MM.1S (cell line): ENCODE results near the gene MAPK4.

ENCODE experiments used
- CTCF ChIP-seq: fragments of 300-600 bp; sonication (generic); IDR thresholded peaks from 2 replicates; pipeline ENCODE4 v1.5.1; 2016; ENCODE audit warnings: antibody characterized with exemption, low read length, mixed read lengths
- EZH2 ChIP-seq: fragments of 300-600 bp; sonication (generic); optimal IDR thresholded peaks from 2 replicates; pipeline ENCODE3; 2017; ENCODE audit warnings: low read depth, mild to moderate bottlenecking, antibody characterized with exemption, low read length, mixed read lengths
- EZH2phosphoT487 ChIP-seq: fragments of 300-600 bp; sonication (generic); IDR thresholded peaks from 2 replicates; pipeline ENCODE4 v1.6.1; 2018; ENCODE audit warnings: antibody characterized with exemption, low read length

- no peak for TF ChIP-seq CTCF
- TF ChIP-seq EZH2: no peak
- TF ChIP-seq EZH2phosphoT487: no peak
Observed at GRCh38 chr18:50666536-50666935, 106.6 kb downstream of the MAPK4 start.
